COLO829 (cell line): ENCODE data around the gene CHMP4A.

Source experiments
- DNase-seq: peaks from one replicate; pipeline ENCODE4 v3.0.0; 2012; ENCODE audit warnings: low spot score

CHMP4A gene, protein sequence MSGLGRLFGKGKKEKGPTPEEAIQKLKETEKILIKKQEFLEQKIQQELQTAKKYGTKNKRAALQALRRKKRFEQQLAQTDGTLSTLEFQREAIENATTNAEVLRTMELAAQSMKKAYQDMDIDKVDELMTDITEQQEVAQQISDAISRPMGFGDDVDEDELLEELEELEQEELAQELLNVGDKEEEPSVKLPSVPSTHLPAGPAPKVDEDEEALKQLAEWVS

GRCh38 chr14:24212924-24213865, at the start of gene CHMP4A:
TSS of gene CHMP4A (minus strand) at chr14:24213488. CDS start at chr14:24213439, 49 bp downstream.
- DNase-seq = peak; percentile 98

DNA sequence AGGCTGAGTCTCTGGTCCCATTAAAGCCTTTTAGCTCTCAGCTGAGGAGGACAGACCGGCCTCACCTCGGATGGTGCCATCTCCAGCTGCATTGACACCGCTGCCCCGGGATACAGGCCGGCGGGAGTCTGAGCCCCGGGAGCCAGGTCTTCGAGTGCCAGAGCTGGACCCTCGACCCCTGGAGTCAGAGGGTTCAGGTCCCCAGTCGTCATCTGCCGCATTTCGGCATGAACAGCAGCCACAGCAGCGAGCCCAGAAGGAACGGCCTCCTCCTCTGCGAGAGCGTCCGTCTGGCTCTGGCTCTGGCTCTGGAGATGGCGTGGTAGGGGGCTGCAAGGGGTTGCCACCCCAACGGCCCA, 48.7 kb upstream of the CHMP4A start:
- no peak for DNase-seq

GRCh38 chr14:24261256-24261968, 48.1 kb upstream of the CHMP4A start:
- no peak for DNase-seq

- no peak for DNase-seq
Observed at GRCh38 chr14:24260780-24261157, 47.5 kb upstream of the CHMP4A start.

DNA sequence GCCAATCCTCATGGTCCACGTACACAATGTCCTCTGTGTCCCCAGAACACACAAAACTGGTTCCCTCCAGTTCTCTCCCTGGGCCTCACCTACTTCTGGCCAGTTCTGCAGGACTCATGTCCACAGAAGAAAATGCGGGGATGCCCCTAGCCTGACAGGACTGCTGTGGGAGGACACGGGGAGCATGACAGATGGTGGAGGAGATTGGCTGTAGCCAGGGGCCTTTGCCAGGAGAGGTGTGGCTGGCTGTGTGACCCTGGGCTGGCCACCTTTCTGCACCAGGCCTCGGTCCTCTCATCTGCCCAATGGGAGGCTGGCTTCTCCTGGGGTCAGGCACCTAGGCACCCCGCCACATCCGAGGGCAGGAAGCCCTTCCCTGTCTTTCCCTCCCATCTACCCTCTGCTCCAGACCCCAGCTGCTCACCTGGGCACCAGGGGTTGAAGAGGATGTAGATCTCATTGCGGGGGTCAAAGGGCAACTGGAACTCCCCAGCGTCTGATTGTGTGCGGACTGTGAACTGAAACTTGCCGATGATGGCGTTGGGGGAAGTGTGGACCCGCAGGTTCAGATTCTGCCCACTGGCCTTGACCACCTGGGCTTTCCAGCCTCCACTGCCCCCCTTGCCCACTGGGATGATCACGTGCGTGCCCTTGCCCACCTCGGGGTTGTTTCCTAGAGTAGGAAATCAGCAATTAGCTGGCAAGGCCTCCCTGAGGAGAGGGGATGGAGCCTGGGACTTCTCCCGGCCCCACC, 46.9 kb upstream of the CHMP4A start:
- DNase-seq = no peak

DNA sequence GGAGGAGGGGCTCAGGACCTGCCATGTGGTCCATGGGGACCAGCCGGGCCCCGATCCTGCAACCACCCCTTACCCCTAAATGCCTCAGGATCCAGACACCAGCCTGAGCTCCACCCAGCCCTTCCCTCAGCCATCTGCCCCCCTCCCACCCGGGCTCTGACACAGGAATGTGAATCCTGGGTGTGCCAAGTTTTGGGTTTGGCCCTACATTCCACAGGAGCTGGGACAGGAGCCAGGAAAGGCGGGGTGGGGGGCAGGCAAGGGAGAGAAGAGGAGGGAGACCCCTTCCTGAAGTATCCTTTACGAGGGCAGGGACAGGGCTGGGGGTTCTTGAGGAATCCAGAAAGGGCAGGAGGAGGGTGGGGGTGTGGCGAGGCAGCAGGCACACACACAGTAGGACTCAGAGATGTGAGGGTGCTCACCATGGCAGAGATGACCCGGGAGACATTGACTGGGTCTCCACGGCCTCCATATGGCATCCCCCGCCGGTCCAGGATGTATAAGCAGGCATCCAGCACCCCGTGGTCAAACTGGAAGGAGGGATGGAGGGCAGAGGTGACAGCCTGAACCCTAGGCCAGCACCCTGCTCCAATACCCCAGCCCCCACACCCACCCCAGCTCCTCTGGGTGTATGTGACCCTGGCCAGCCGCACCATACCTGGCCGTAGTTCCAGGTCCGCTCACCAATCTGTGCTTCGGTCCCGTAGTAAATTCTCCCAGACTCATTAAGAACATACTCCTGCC, 46.2 kb upstream of the CHMP4A start:
- no peak for DNase-seq

GRCh38 chr14:24258548-24259265, 45.4 kb upstream of the CHMP4A start:
- no peak for DNase-seq

DNA sequence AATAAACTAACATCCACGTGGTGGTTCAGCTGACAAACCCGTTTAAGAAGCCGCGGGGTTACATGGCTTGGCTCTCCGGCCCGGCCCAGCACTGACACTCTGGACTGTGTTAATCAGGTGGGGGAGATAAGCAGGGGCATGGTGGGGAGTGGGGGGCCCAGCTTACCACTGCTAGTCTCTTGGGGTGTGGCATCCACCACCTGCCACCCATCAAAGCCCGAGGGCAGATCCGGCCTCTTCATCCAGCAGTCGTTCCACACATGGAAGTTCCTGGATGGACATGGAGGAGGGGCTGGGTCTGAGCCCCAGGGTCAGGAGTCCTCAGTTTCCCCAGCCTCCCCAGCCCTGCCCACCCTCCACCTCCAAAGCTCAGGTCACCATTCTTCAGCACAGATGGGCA, 44.8 kb upstream of the CHMP4A start:
- no peak for DNase-seq

DNA sequence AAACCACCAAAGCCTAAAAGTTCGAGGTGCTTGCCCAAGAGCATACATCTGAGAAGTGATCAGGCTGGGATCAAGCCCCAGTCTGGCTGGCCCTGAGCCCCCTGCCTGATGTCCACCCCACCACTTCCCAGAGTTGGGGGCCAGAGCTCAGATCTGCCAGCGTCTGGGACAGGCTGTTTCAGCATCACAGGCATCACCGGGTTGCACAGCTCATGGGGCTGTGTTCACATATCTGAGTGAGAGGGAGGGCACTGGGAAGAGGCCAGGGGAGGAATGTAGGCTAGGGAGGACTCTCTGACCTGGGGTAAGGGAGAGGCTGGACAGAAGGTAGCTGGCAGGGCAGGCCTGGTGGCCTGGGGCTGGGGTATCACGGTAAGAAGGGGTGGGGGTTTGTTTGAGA, 43.7 kb upstream of the CHMP4A start:
- no peak for DNase-seq

DNA sequence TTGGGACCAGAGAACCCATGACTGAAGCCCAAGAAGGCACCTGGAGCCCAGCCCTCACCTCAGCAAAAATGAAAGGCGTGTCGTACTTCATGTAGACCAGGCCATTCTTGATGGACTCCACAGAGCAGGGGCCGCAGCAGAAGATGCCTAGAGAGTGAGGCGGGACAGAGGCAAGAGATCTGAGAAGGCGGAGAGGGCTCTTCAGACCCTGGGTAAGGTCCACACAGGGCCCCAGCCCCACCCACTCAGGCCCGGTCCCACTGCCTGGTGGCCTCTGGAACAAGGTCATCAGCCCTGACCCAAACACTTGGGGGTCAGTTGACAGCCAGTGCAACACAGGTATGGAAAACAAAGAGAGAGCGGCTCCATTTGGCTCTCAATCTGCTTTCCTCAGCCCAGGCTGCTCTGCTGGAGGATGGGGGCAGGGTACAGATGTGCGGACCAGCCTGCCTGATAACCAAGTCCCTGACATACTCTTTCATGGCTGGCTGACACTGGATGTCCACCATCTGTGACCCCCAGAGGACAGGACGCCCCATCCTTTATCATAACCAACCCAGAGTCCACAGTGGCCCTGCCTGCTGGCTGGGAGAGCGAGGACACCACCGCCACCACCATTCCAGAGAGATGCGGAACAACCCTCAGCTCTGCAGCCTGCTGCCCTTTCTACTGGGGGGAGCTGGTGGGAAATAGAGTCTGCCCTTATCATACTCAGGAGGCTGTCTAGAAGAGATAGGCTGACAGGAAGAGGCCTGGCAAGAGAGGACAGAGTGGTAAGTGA, 42.8 kb upstream of the CHMP4A start:
- DNase-seq = no peak

GRCh38 chr14:24255438-24255837, 42.1 kb upstream of the CHMP4A start:
- no peak for DNase-seq

DNA sequence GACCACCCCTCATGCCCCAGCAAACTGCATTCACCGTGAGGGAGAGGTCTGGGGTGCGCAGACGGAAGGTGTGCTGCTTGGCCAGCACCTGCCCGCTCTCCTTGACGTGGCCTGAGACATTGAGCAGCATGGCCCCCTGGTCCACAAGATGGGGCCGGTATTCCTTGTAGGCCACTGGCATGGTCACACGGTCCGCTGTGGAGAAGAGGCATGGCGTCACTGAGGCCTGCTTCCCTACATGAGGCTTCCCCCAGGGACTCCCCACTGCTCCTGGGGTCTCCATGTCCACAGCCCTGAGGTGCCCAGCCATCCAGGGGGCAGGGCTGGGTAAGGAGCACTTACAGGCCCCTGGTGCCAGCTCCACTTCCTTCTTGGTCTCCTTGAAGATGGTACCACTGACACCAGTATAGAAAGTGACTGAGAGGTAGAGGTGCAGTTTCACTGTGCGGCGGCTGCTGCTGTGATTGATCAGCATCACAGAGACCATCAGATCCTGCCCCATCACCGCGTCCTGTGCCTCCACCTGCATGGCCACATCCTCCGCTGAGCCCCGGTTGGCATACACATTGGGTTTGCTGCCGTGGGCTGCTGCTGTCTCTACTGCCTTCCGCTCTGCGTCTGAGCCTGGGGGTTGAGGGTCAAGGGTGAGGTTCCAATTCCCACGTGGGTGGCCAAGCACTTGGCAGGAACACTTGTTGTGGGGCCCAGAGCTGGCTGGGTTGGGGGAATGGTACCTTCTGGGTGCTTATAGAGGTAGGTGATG, 41.5 kb upstream of the CHMP4A start:
- no peak for DNase-seq

GRCh38 chr14:24253936-24254335, 40.6 kb upstream of the CHMP4A start:
- no peak for DNase-seq

DNA sequence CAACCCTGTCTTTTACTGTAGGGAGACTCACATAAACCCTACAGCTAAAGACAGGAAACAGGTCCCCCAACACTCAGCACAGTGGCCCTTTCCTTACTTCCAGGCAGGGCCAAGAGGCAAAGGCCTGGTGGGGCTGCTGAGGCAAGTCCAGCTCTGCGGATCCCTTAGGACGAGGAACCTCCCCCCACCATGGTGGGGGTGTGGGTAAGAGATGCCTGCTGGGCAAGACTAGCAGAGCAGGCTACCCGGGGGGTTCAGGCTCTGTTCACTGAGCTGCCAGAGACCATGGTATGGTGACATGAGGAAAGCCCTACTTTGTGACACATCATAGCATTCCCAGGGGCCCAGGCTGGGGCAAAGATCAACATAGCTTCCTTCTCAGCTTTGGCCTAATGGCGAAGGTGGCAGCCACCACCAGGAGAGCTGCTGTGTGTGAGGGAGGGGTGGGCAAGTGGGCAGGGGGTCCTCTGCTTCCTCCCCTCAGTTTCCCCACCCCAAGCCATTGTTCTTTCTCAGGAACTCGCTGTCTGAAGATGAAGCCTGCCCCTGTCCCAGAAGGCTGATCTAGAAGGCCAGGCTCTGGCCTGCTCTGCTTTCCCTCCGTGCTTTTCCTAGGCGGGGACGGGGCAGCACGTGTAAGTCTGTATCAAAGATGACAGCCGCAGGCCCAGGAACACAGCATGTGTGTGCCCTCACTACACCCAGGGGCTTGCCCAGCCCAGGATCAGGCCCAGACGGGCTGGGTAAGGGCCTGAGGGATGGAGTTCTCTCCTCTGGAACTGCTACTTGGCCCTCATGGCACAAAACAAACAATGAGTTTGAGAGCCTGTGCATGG, 39.2 kb upstream of the CHMP4A start:
- DNase-seq = no peak

GRCh38 chr14:24251880-24252288, 38.6 kb upstream of the CHMP4A start:
- DNase-seq = no peak

DNA sequence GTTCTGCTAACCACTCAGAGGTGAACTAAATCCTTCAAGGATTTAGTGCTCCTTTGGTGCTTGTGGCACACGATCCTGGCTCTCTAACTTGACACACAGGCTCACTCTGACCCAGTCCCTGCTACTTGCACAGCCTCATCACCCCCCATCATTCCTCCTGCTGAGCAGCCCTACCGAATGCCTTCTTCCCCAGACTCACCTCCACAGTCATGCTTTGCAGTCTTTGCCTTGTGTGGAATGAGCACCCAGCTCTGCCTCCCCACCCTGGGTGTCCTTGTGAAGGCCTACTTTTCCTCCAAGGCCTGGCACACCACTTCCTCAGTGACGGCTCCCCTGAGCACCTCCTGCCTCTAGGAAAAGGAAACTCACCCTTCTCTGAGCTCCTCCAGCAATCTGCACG, 37.1 kb upstream of the CHMP4A start:
- no peak for DNase-seq

DNA sequence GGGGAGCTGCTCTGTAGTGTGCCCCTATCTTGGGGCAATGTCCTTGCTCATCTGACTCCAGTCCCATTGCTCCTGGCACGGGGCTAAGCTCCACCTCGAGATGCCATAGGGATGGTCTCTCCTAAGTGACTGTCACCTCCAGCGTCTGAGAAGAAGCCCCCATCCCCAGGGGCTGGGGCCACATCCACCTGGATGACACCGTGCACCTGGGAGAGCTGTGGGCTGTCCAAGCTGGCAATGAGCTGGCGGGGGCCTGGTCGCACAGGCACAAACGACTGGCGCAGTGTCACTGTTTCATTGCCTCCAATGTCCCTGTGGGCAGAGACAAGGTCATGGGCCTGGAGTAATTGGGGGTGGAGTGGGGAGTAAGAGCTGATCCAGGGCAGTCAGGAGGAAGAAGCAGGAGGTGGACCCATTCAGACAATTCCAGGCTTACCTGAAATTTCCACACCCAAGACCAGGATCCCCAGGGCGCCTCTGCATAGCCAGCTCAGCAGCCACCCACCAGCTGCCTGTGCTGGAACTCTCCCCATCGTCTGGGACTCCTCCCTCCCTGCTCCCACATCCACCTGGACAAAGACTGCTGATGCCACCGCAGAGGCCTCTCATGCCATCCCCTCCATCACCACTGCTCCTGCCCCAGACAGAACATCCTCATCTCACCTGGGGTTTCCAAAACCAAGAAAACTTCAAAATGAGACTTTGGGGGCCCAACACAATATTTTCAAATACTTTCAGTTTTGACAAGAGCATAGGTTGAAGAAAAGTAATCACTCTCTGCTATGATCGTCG, 36.1 kb upstream of the CHMP4A start:
- DNase-seq = no peak
